Activated T-helper 1 cell treated with Interleukin-2 at 50 U/mL for 16 hours (primary cell): Measurements from ENCODE around the gene CNKSR3.

Experiments
- DNase-seq: peaks from one replicate; pipeline ENCODE4 v3.0.0-alpha.2; 2020; ENCODE audit warnings: low read depth

The CNKSR3 gene

GRCh38 chr6:154502553-154502952, 7.9 kb downstream of the CNKSR3 start:
- no peak for DNase-seq

GRCh38 chr6:154501578-154501868, 9.0 kb downstream of the CNKSR3 start:
- DNase-seq = no peak

GRCh38 chr6:154500769-154501577, 9.5 kb downstream of the CNKSR3 start:
- no peak for DNase-seq

- no peak for DNase-seq
Measured at GRCh38 chr6:154499855-154500589, 10.5 kb downstream of the CNKSR3 start.

GRCh38 chr6:154498340-154498934, 12.0 kb downstream of the CNKSR3 start:
- no peak for DNase-seq

- no peak for DNase-seq
Measured at GRCh38 chr6:154496793-154497517, 13.5 kb downstream of the CNKSR3 start.

GRCh38 chr6:154496186-154496585, 14.3 kb downstream of the CNKSR3 start:
- no peak for DNase-seq

- no peak for DNase-seq
Measured at GRCh38 chr6:154494592-154495311, 15.7 kb downstream of the CNKSR3 start.

GRCh38 chr6:154491567-154492470, 18.7 kb downstream of the CNKSR3 start:
- no peak for DNase-seq

GRCh38 chr6:154489822-154490221, 20.7 kb downstream of the CNKSR3 start:
- no peak for DNase-seq

GRCh38 chr6:154488802-154489437, 21.6 kb downstream of the CNKSR3 start:
- no peak for DNase-seq

GRCh38 chr6:154488248-154488593, 22.3 kb downstream of the CNKSR3 start:
- no peak for DNase-seq

- DNase-seq = no peak
Measured at GRCh38 chr6:154487367-154488247, 22.9 kb downstream of the CNKSR3 start.

GRCh38 chr6:154485815-154486214, 24.7 kb downstream of the CNKSR3 start:
- DNase-seq = no peak

- no peak for DNase-seq
Measured at GRCh38 chr6:154484942-154485341, 25.5 kb downstream of the CNKSR3 start.

GRCh38 chr6:154482858-154483257, 27.6 kb downstream of the CNKSR3 start:
- DNase-seq = no peak

GRCh38 chr6:154481521-154482013, 28.9 kb downstream of the CNKSR3 start:
- no peak for DNase-seq

GRCh38 chr6:154479771-154480639, 30.5 kb downstream of the CNKSR3 start:
- no peak for DNase-seq
